ENCODE results near the gene CYP4A22. TPM values are rescaled to one million over a fixed set of nuclear protein-coding genes. Genes with fewer than 3 reads are reported as not detected.

Gene CYP4A22
- total and polyA plus RNA-seq, 9 of the 15 experiments (the other 6 are each of a cell fraction or from before 2014, with no cell fraction given): 0.07 TPM; not detected in 8

- TF ChIP-seq CHD7 (IDR thresholded peaks at IDR 0.05; ENCODE audit: low read depth, low read length) (no peak), TRIM28 (IDR thresholded peaks at IDR 0.05) (peak; percentile 36; the same call in 1 of the 2 replicates), OTX1 (CRISPR knock-in tag; IDR thresholded peaks at IDR 0.05) (peak; percentile 55; the same call in 1 of the 2 replicates), CUX1 (CRISPR knock-in tag; IDR thresholded peaks at IDR 0.05) (no peak), ZC3H11A (IDR thresholded peaks at IDR 0.05; ENCODE audit: low read depth, low read length) (peak; percentile 72; the same call in 1 of the 2 replicates), SOX6 (IDR thresholded peaks at IDR 0.05) (no peak), CC2D1A (IDR thresholded peaks at IDR 0.05) (peak; percentile 88), CTBP1 (IDR thresholded peaks at IDR 0.05; ENCODE audit: borderline replicate concordance) (peak; percentile 86; the same call in 1 of the 2 replicates)
Observed at GRCh38 chr1:47192458-47193384, 55.5 kb downstream of the CYP4A22 start (continued).

All from K562 (cell line).